H1 (cell line): ENCODE measurements around the gene SFT2D1. TPM values are rescaled to one million over a fixed set of nuclear protein-coding genes. Genes with fewer than 3 reads are reported as not detected.
A peak's percentile ranks its signal among the peaks of the same experiment; 100 is the strongest.

Experiments used
- CTCF ChIA-PET: fragments of 300-600 bp; sonication (Branson Sonifier 250); formaldehyde crosslinking; loops from one replicate; lab custom pipeline; 2021; ENCODE audit not compliant: partially characterized antibody; lab: Charles Lee
- POLR2A ChIA-PET: fragments of 300-600 bp; sonication (Branson Sonifier 250); formaldehyde crosslinking; loops from one replicate; lab custom pipeline; 2021; ENCODE audit warnings: inconsistent platforms; ENCODE audit not compliant: partially characterized antibody; lab: Charles Lee
- DNase-seq, 2 experiments: peaks; one replicate each; pipeline versions ENCODE4 v3.0.0 to v3.0.0-alpha.2; 2010 to 2022; ENCODE audit warnings: low spot score in 2 of 2, low read depth in 1 of 2, mixed read lengths in 1 of 2
- FAIRE-seq: peaks from 2 replicates; lab custom pipeline; 2011; peaks lifted over from hg19 to GRCh38; lab: Jason Lieb, UNC
- H2AFZ ChIP-seq: 2 replicates; pipeline ENCODE4 v1.8.1; 2012; ENCODE audit warnings: low read length, inconsistent platforms
- H2AK5ac ChIP-seq: 2 replicates; pipeline ENCODE4 v1.6.1; 2013; ENCODE audit warnings: low read depth, low read length
- H2BK120ac ChIP-seq: replicated peaks from 2 replicates; pipeline ENCODE3; 2013; ENCODE audit warnings: low read depth, low read length, inconsistent platforms
- H2BK12ac ChIP-seq: 2 replicates; pipeline ENCODE4 v1.6.1; 2013; ENCODE audit warnings: low read depth, low read length
- H2BK15ac ChIP-seq: 2 replicates; pipeline ENCODE4 v1.6.1; 2013; ENCODE audit warnings: low read length
- H2BK20ac ChIP-seq: 2 replicates; pipeline ENCODE4 v1.6.1; 2013; ENCODE audit warnings: low read length
- H2BK5ac ChIP-seq: 2 replicates; pipeline ENCODE4 v1.6.1; 2013; ENCODE audit warnings: low read depth, low read length
- H3K14ac ChIP-seq: 2 replicates; pipeline ENCODE4 v1.6.1; 2013; ENCODE audit warnings: inconsistent platforms; ENCODE audit not compliant: insufficient read length
- H3K18ac ChIP-seq: 2 replicates; pipeline ENCODE4 v1.6.1; 2013; ENCODE audit warnings: low read length; ENCODE audit errors: extremely low read depth
- H3K23ac ChIP-seq: 2 replicates; pipeline ENCODE4 v1.6.1; 2013; ENCODE audit warnings: inconsistent platforms; ENCODE audit not compliant: insufficient read length
- H3K23me2 ChIP-seq: 2 replicates; pipeline ENCODE4 v1.6.1; 2013; ENCODE audit warnings: low read depth, low read length
- H3K27ac ChIP-seq: 2 replicates; pipeline ENCODE4 v1.6.1; 2011; ENCODE audit warnings: low read depth, low read length, inconsistent platforms
- H3K27me3 ChIP-seq, 4 experiments: replicated peaks in 1 of 4; 1 replicate in 1 of 4; 2 replicates in 3 of 4; pipeline versions ENCODE4 v1.6.1 to v1.8.1; 2011 to 2013; ENCODE audit warnings: low read length in 3 of 4, mild to moderate bottlenecking in 3 of 4, inconsistent platforms in 2 of 4, mixed read lengths in 2 of 4, moderate library complexity in 1 of 4; ENCODE audit not compliant: control insufficient read depth in 3 of 4, insufficient read depth in 3 of 4; ENCODE audit errors: extremely low read depth in 1 of 4
- H3K36me3 ChIP-seq, 4 experiments: 2 replicates each; pipeline versions ENCODE4 v1.6.1 to v1.8.1; 2011 to 2013; ENCODE audit warnings: mild to moderate bottlenecking in 4 of 4, low read length in 3 of 4, moderate library complexity in 2 of 4, control low read depth in 1 of 4, inconsistent platforms in 1 of 4; ENCODE audit not compliant: insufficient read depth in 4 of 4, control insufficient read depth in 2 of 4
- H3K4ac ChIP-seq: replicated peaks from 2 replicates; pipeline ENCODE3; 2013; ENCODE audit warnings: low read length, low read depth, mixed read lengths, inconsistent platforms; ENCODE audit not compliant: insufficient read length
- H3K4me1 ChIP-seq, 4 experiments: replicated peaks in 1 of 4; 1 replicate in 1 of 4; 2 replicates in 3 of 4; pipeline versions ENCODE4 v1.6.1 to v1.8.1; 2011 to 2013; ENCODE audit warnings: low read length in 3 of 4, inconsistent platforms in 2 of 4, mixed read lengths in 1 of 4; ENCODE audit not compliant: insufficient read depth in 4 of 4, control insufficient read depth in 3 of 4
- H3K4me2 ChIP-seq, 2 experiments: 2 replicates each; pipeline versions ENCODE4 v1.6.1 to v1.8.1; 2011 to 2013; ENCODE audit warnings: low read depth in 2 of 2, low read length in 2 of 2, control low read depth in 1 of 2, inconsistent platforms in 1 of 2, mild to moderate bottlenecking in 1 of 2; ENCODE audit not compliant: insufficient read depth in 1 of 2
- H3K4me3 ChIP-seq, 4 experiments: fragments of 200-600, 300-600 bp in 1 of 4; sonication (generic), shearing (Covaris generic), sonication (Bioruptor Twin) in 1 of 4; 2 replicates each; pipeline versions ENCODE4 v1.5.1 to v1.8.1; 2011 to 2016; ENCODE audit warnings: low read length in 4 of 4, low read depth in 3 of 4, control low read depth in 2 of 4, inconsistent platforms in 2 of 4, mild to moderate bottlenecking in 2 of 4, mixed read lengths in 1 of 4, moderate library complexity in 1 of 4; ENCODE audit not compliant: insufficient read depth in 2 of 4; ENCODE audit errors: extremely low read depth in 1 of 4
- H3K56ac ChIP-seq: replicated peaks from 2 replicates; pipeline ENCODE3; 2013; ENCODE audit warnings: low read depth, mild to moderate bottlenecking, mixed read lengths, low read length, inconsistent platforms; ENCODE audit not compliant: insufficient read length
- H3K79me1 ChIP-seq: 2 replicates; pipeline ENCODE4 v1.6.1; 2013; ENCODE audit warnings: low read depth, low read length, control low read depth
- H3K79me2 ChIP-seq, 2 experiments: 2 replicates each; pipeline versions ENCODE4 v1.6.1 to v1.8.1; 2012 to 2013; ENCODE audit warnings: low read length in 2 of 2, mild to moderate bottlenecking in 2 of 2, inconsistent platforms in 1 of 2; ENCODE audit not compliant: insufficient read depth in 2 of 2, control insufficient read depth in 1 of 2
- H3K9ac ChIP-seq, 4 experiments: replicated peaks in 1 of 4; 1 replicate in 1 of 4; 2 replicates in 3 of 4; pipeline versions ENCODE4 v1.6.1 to v1.8.1; 2011 to 2013; ENCODE audit warnings: low read depth in 3 of 4, low read length in 3 of 4, control low read depth in 2 of 4, mild to moderate bottlenecking in 2 of 4, moderate library complexity in 2 of 4, inconsistent platforms in 1 of 4; ENCODE audit errors: extremely low read depth in 1 of 4
- H3K9me3 ChIP-seq, 2 experiments: 2 replicates each; pipeline versions ENCODE4 v1.6.1 to v1.8.1; 2012 to 2013; ENCODE audit warnings: mild to moderate bottlenecking in 2 of 2, moderate library complexity in 2 of 2, control low read depth in 1 of 2, inconsistent platforms in 1 of 2, low read depth in 1 of 2, low read length in 1 of 2, mixed read lengths in 1 of 2; ENCODE audit not compliant: insufficient read depth in 2 of 2
- H4K20me1 ChIP-seq, 2 experiments: replicated peaks in 1 of 2; 2 replicates each; pipeline versions ENCODE3 to v1.8.1; 2011 to 2013; ENCODE audit warnings: inconsistent platforms in 2 of 2, low read length in 2 of 2, mild to moderate bottlenecking in 1 of 2; ENCODE audit not compliant: insufficient read depth in 2 of 2, control insufficient read depth in 1 of 2
- H4K5ac ChIP-seq: 2 replicates; pipeline ENCODE4 v1.6.1; 2013; ENCODE audit warnings: low read length, low read depth, mixed read lengths, inconsistent platforms; ENCODE audit not compliant: insufficient read length
- H4K8ac ChIP-seq: 2 replicates; pipeline ENCODE4 v1.8.0; 2013; ENCODE audit warnings: mild to moderate bottlenecking, moderate library complexity, low read length, inconsistent platforms; ENCODE audit not compliant: insufficient read depth; ENCODE audit errors: extremely low read depth
- H4K91ac ChIP-seq: replicated peaks from 2 replicates; pipeline ENCODE3; 2013; ENCODE audit warnings: low read length, mixed read lengths, inconsistent platforms; ENCODE audit not compliant: insufficient read length
- ATF2 ChIP-seq: IDR thresholded peaks from 2 replicates; pipeline ENCODE4 v1.6.1; 2012; ENCODE audit warnings: low read length, inconsistent platforms
- CREB1 ChIP-seq: IDR thresholded peaks from 2 replicates; pipeline ENCODE4 v1.6.1; 2012; ENCODE audit warnings: inconsistent platforms
- JUN ChIP-seq: IDR thresholded peaks from 2 replicates; pipeline ENCODE4 v1.6.1; 2011; ENCODE audit warnings: low read depth, mild to moderate bottlenecking, improper control_type of control experiment, low read length
- MAX ChIP-seq: IDR thresholded peaks from 2 replicates; pipeline ENCODE4 v1.6.1; 2012; ENCODE audit warnings: inconsistent platforms
- NRF1 ChIP-seq: IDR thresholded peaks from 2 replicates; pipeline ENCODE4 v1.6.1; 2011; ENCODE audit warnings: mild to moderate bottlenecking, low read depth, low read length, improper control_type of control experiment
- RAD21 ChIP-seq, 2 experiments: IDR thresholded peaks in 1 of 2; conservative IDR thresholded peaks in 1 of 2; 2 replicates each; pipeline ENCODE4 v1.6.1; 2011; ENCODE audit warnings: low read depth in 2 of 2, low read length in 2 of 2, improper control_type of control experiment in 1 of 2, inconsistent platforms in 1 of 2, mild to moderate bottlenecking in 1 of 2, moderate library complexity in 1 of 2
- SP4 ChIP-seq: IDR thresholded peaks from 2 replicates; pipeline ENCODE4 v1.6.1; 2012; ENCODE audit warnings: low read length, inconsistent platforms
- SUZ12 ChIP-seq: fragments of 200-600 bp; sonication (generic); IDR thresholded peaks from 2 replicates; pipeline ENCODE4 v1.6.1; 2012; ENCODE audit warnings: mild to moderate bottlenecking, inconsistent platforms, low read length, moderate library complexity, mixed read lengths
- WGBS, 2 experiments: shearing (Covaris generic) in 1 of 2; methylation state at CpG; one replicate each; pipeline versions ENCODE4 v1.1.6 to v1.1.7; 2013 to 2015; ENCODE audit warnings: low lambda C conversion rate in 2 of 2, mixed read lengths in 2 of 2, inconsistent platforms in 1 of 2, low coverage in 1 of 2, missing lambda C conversion rate in 1 of 2; ENCODE audit not compliant: insufficient replicate concordance in 2 of 2, insufficient coverage in 1 of 2, insufficient read length in 1 of 2; ENCODE audit errors: extremely low coverage in 1 of 2, missing lambda C conversion rate in 1 of 2; 5-methylcytosine and 5-hydroxymethylcytosine counted together
- polyA plus RNA-seq, 7 experiments: library from polyadenylated mRNA; depleted of rRNA in 3 of 7; stranded (reverse) in 5 of 7; unstranded in 2 of 7; fragments of >200 nt in 5 of 7; fragments of 200-250 nt in 2 of 7; gene quantifications; 1 replicate in 5 of 7; 2 replicates in 1 of 7; 4 replicates in 1 of 7; pipeline versions ENCODE4 v1.2.1 to v1.2.3, GENCODE V29; 2011 to 2013; ENCODE audit warnings: missing spikeins in 2 of 7, mixed read lengths in 2 of 7
- total RNA-seq: library from RNA; stranded (reverse); fragmentation: NEBNext Ultra II Directional; extraction: Animal tissue kit (Norgen Biotek cat#: 25700); gene quantifications from 2 replicates; pipeline ENCODE4 v1.2.1, GENCODE V29; 2021

The SFT2D1 gene
- total and polyA plus RNA-seq, 2 of the 8 experiments (the other 6 are each of a cell fraction or from before 2014, with no cell fraction given) = 52.3 to 76.1 TPM

GRCh38 chr6:166313255-166314070 lies 28.9 kb downstream of the SFT2D1 start:
- ChIA-PET POLR2A (interaction anchor here (0.6 to 0.7 kb wide), 2 partner anchors 10 to 70 kb away, joined by 3 read pairs; no protein-coding TSS in a partner anchor), CTCF (interaction anchor here (0.6 to 8.2 kb wide), 44 partner anchors 9 to 1238 kb away, joined by 3 to 120 read pairs (median 4); no protein-coding TSS in a partner anchor)
- Histone ChIP-seq H4K20me1 (peaks cover 0 to 3% of the 10 kb centered on the region in 2 experiments), H3K14ac (no peak overlapping the region), H2BK120ac (no peak overlapping the region), H3K23me2 (no peaks in the 10 kb centered on the region; the same call in 1 of the 2 replicates), H3K79me1 (no peaks in the 10 kb centered on the region), H2BK15ac (0 out of 2 replicates have a peak overlapping the region, but pooled peaks have one; percentile 95), H3K9me3 (no peaks in the 10 kb centered on the region), H2AFZ (peak overlapping the region; percentile 81; the same call in 1 of the 2 replicates), H3K4me2 (no peak overlapping the region), H2BK20ac (no peak overlapping the region), H2BK5ac (no peak overlapping the region), H3K18ac (no peak overlapping the region), H3K27me3 (peaks cover 9 to 21% (median 20%) of the 10 kb centered on the region in 4 experiments), H3K27ac (no peak overlapping the region), H4K8ac (no peak overlapping the region), H3K23ac (no peak overlapping the region), H3K36me3 (no peaks in the 10 kb centered on the region), H3K4ac (no peak overlapping the region), H4K5ac (no peak overlapping the region), H4K91ac (no peak overlapping the region), H2BK12ac (peak overlapping the region; percentile 77; the same call in 1 of the 2 replicates), H3K79me2 (no peaks in the 10 kb centered on the region), H3K4me1 (peaks cover 0 to 4% (median 1%) of the 10 kb centered on the region in 4 experiments; a peak in 1 of 7 replicates), H3K56ac (no peak overlapping the region), H3K9ac (no peak overlapping the region), H3K4me3 (no peak overlapping the region), H2AK5ac (peak overlapping the region; percentile 43; the same call in 1 of the 2 replicates)
- FAIRE-seq (no peak), DNase-seq (peak in 1 of 2 experiments; percentile 65)
- WGBS, 2 experiments = 54% methylated on average over 18 of the region's 18 CpGs; no CpG with 5 or more reads in 1 of the 2 experiments
- TF ChIP-seq RAD21 (IDR thresholded peaks at IDR 0.05 in 1 of 2, conservative IDR thresholded peaks at IDR 0.05 in 1 of 2; ENCODE audit: low read depth in 2 of 2, low read length in 2 of 2) (peak; percentile 82 to 85), MAX (peak; percentile 93), SUZ12 (no peak), SP4 (no peak), NRF1 (no peak), CREB1 (peak; percentile 43; the same call in 1 of the 2 replicates), JUN (no peak), ATF2 (no peak)
